ENCODE data around the gene MRPS17. TPM values are rescaled to one million over a fixed set of nuclear protein-coding genes. Genes with fewer than 3 reads are reported as not detected.

MRPS17 gene
- total and polyA plus RNA-seq, 2 donors (not counting 1 experiment from before 2014, with no cell fraction given), result 14.6 to 17.5 TPM

- Histone ChIP-seq H4K20me1 (ENCODE audit: control insufficient read depth, extremely low read depth, insufficient read depth, low read length) (no peaks in the 10 kb centered on the region), H3K79me2 (ENCODE audit: control insufficient read depth, insufficient read depth, low read length) (peaks cover 2% of the 10 kb centered on the region), H2AFZ (ENCODE audit: low read length) (no peak overlapping the region), H3K4me1 (ENCODE audit: control insufficient read depth, extremely low read depth, insufficient read depth, low read length) (no peaks in the 10 kb centered on the region), H3K27ac (ENCODE audit: insufficient read depth, low read length) (no peak overlapping the region), H3K36me3 (ENCODE audit: control insufficient read depth, insufficient read depth, low read length) (peaks cover 4% of the 10 kb centered on the region), H3K9ac (ENCODE audit: insufficient read depth, low read length) (no peak overlapping the region), H3K9me3 (ENCODE audit: control insufficient read depth, insufficient read depth, low read depth, low read length) (no peaks in the 10 kb centered on the region), H3K27me3 (ENCODE audit: control insufficient read depth, insufficient read depth, low read length) (no peaks in the 10 kb centered on the region), H3K4me3 (replicated peaks in 1 of 4; ENCODE audit: control extremely low read depth in 1 of 4, insufficient read depth in 1 of 4, low read depth in 3 of 4, low read length in 4 of 4) (no peak overlapping the region), H3K4me2 (ENCODE audit: extremely low read depth, insufficient read depth, low read length) (no peak overlapping the region)
- DNase-seq (ENCODE audit: low read depth in 2 of 2), result no peak
- TF ChIP-seq EZH2 (IDR thresholded peaks at IDR 0.05; ENCODE audit: low read length, missing control alignments) (no peak), CTCF (conservative IDR thresholded peaks at IDR 0.05 in 1 of 2, IDR thresholded peaks at IDR 0.05 in 1 of 2; ENCODE audit: low read depth in 1 of 2, low read length in 2 of 2) (no peak)
Measured at GRCh38 chr7:55975988-55976633, 24.4 kb downstream of the MRPS17 start.

GRCh38 chr7:55977831-55978230 lies 26.2 kb downstream of the MRPS17 start:
- Histone ChIP-seq H3K4me2 (ENCODE audit: extremely low read depth, insufficient read depth, low read length) (no peak overlapping the region), H3K9me3 (ENCODE audit: control insufficient read depth, insufficient read depth, low read depth, low read length) (no peaks in the 10 kb centered on the region), H3K27me3 (ENCODE audit: control insufficient read depth, insufficient read depth, low read length) (no peaks in the 10 kb centered on the region), H2AFZ (ENCODE audit: low read length) (no peak overlapping the region), H3K9ac (ENCODE audit: insufficient read depth, low read length) (no peak overlapping the region), H3K4me1 (ENCODE audit: control insufficient read depth, extremely low read depth, insufficient read depth, low read length) (no peaks in the 10 kb centered on the region), H3K4me3 (replicated peaks in 1 of 4; ENCODE audit: control extremely low read depth in 1 of 4, insufficient read depth in 1 of 4, low read depth in 3 of 4, low read length in 4 of 4) (no peak overlapping the region), H3K27ac (ENCODE audit: insufficient read depth, low read length) (no peak overlapping the region), H4K20me1 (ENCODE audit: control insufficient read depth, extremely low read depth, insufficient read depth, low read length) (no peaks in the 10 kb centered on the region), H3K36me3 (ENCODE audit: control insufficient read depth, insufficient read depth, low read length) (peaks cover 5% of the 10 kb centered on the region), H3K79me2 (ENCODE audit: control insufficient read depth, insufficient read depth, low read length) (no peaks in the 10 kb centered on the region)
- peak; percentile 17 to 79 for DNase-seq (ENCODE audit: low read depth in 2 of 2)
- TF ChIP-seq EZH2 (IDR thresholded peaks at IDR 0.05; ENCODE audit: low read length, missing control alignments) (no peak), CTCF (conservative IDR thresholded peaks at IDR 0.05 in 1 of 2, IDR thresholded peaks at IDR 0.05 in 1 of 2; ENCODE audit: low read depth in 1 of 2, low read length in 2 of 2) (no peak)

GRCh38 chr7:55980266-55980665 lies 28.6 kb downstream of the MRPS17 start:
- H3K27ac ChIP-seq (ENCODE audit: insufficient read depth, low read length), result no peak overlapping the region
- no peak overlapping the region for H3K4me2 ChIP-seq (ENCODE audit: extremely low read depth, insufficient read depth, low read length)
- no peaks in the 10 kb centered on the region for H3K79me2 ChIP-seq (ENCODE audit: control insufficient read depth, insufficient read depth, low read length)
- no peak overlapping the region for H3K4me3 ChIP-seq (replicated peaks in 1 of 4; ENCODE audit: control extremely low read depth in 1 of 4, insufficient read depth in 1 of 4, low read depth in 3 of 4, low read length in 4 of 4)
- no peak overlapping the region for H3K9ac ChIP-seq (ENCODE audit: insufficient read depth, low read length)
- H3K4me1 ChIP-seq (ENCODE audit: control insufficient read depth, extremely low read depth, insufficient read depth, low read length), result no peaks in the 10 kb centered on the region
- no peaks in the 10 kb centered on the region for H3K9me3 ChIP-seq (ENCODE audit: control insufficient read depth, insufficient read depth, low read depth, low read length)
- H3K27me3 ChIP-seq (ENCODE audit: control insufficient read depth, insufficient read depth, low read length), result no peaks in the 10 kb centered on the region
- no peak for DNase-seq (ENCODE audit: low read depth in 2 of 2)
- no peak overlapping the region for H2AFZ ChIP-seq (ENCODE audit: low read length)
- no peaks in the 10 kb centered on the region for H4K20me1 ChIP-seq (ENCODE audit: control insufficient read depth, extremely low read depth, insufficient read depth, low read length)
- TF ChIP-seq EZH2 (IDR thresholded peaks at IDR 0.05; ENCODE audit: low read length, missing control alignments), result no peak
- peaks cover 5% of the 10 kb centered on the region for H3K36me3 ChIP-seq (ENCODE audit: control insufficient read depth, insufficient read depth, low read length)

All from fibroblast of lung (primary cell).